Heart left ventricle (tissue), 13 donors: ENCODE data around the gene MCL1.

Experiments
- CTCF ChIP-seq, 12 donors: fragments of 200-600 bp; sonication (generic) in 4 of 12; IDR thresholded peaks; one replicate each; pipeline versions ENCODE4 v1.5.0 to v1.8.0; 2018 to 2022; ENCODE audit warnings: antibody characterized with exemption in 12 of 12, mild to moderate bottlenecking in 5 of 12
- POLR2A ChIP-seq, 2 donors: fragments of 450-650 bp; IDR thresholded peaks; one replicate each; pipeline ENCODE4 v1.6.1; 2017; ENCODE audit warnings: antibody characterized with exemption in 2 of 2, mild to moderate bottlenecking in 2 of 2, moderate library complexity in 2 of 2
- donor health status: ischemic (EF 13 %, LVEDD 7.1; RV severe dilation, severe dysfunction).
- donor health status: DM: no; HTN: yes; CAD: no.
- donor health status: DM: no; HTN: no; CAD: no.
- donor health status: ischemic (EF 25% LVEDD 6.9; RV normal size, moderate dysfunction).
- donor health status: ischemic (EF 25% LVEDD 5.7; RV mildly dilated, moderate dysfunction).
- donor health status: ischemic (EF 35%, LVEDD 5.7; RV mildly dilated, moderate dysfunction).
- donor health status: nonischemic (EF 11% LVEDD 7.7; RV severe dilation, severe dysfunction).
- donor health status: DM: yes; HTN: yes; CAD: no.
- donor health status: PGD.
- donor health status: ischemic (EF 29% LVEDD 5.4; RV normal size, mild dysfunction).
- donor health status: nonischemic (EF 23%, LVEDD 6.1; RV moderate dilation, normal function).

DNA sequence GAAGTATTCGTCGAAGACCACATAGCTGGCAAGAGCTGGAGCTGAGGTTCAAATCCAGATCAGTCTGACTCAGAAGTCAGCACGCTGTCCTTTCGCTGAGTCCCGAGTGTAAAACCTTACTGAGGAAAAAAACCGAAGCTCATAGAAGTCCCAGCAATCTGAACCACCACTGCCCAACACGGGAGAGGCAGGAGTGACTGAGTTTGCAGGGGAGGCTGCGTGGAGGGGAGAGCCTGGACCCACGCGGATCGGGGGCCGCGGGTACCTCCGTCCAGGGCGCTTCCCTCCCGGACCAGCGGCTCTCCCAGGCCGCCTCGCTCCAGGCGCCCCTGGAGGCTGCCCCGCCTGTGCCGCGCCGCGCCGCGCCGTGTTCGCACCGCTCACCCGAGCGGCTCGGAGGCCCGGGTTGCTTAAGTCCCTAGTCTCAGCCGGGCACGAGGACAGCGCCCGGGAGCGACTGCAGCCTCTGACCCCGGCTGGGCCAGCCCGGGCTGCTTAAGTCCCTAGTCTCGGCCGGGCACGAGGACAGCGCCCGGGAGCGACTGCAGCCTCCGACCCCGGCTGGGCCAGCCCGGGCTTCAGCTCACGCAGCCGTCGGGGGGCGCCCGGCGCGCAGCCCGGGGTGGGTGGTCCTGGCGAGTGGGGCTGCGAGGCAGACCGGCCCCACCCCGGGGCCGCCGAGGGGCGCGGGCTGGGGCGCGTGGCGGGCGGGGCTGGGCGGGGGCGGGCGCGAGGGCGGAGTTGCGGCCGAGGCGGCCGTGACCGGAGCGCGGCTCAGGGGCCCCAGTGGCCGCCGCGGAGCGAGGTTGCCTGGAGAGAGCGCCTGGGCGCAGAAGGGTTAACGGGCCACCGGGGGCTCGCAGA lies 30.5 kb downstream of the MCL1 start, which contains the start of gene ADAMTSL4:
- TF ChIP-seq POLR2A (IDR thresholded peaks at IDR 0.05) (peak in 1 of 2 donors; percentile 16), CTCF (IDR thresholded peaks at IDR 0.05) (peak in 6 of 12 donors; percentile 5 to 43 (median 20))
